Epithelial cell of esophagus (primary cell): ENCODE measurements around the gene KNDC1.

Experiments
- DNase-seq: peaks from one replicate; pipeline ENCODE4 v3.0.0; 2010; ENCODE audit warnings: low read depth
- H3K4me3 ChIP-seq: 2 replicates; pipeline ENCODE4 v1.5.1; 2011; ENCODE audit warnings: mild to moderate bottlenecking, low read length, control low read depth
- TF ChIP-seq, protein P1 (sequence below): IDR thresholded peaks from 2 replicates; pipeline ENCODE4 v1.5.1; 2011; ENCODE audit warnings: low read depth, mild to moderate bottlenecking, low read length, control low read depth, inconsistent platforms; ENCODE audit not compliant: insufficient read depth; ENCODE audit errors: missing control alignments

Gene KNDC1

DNA sequence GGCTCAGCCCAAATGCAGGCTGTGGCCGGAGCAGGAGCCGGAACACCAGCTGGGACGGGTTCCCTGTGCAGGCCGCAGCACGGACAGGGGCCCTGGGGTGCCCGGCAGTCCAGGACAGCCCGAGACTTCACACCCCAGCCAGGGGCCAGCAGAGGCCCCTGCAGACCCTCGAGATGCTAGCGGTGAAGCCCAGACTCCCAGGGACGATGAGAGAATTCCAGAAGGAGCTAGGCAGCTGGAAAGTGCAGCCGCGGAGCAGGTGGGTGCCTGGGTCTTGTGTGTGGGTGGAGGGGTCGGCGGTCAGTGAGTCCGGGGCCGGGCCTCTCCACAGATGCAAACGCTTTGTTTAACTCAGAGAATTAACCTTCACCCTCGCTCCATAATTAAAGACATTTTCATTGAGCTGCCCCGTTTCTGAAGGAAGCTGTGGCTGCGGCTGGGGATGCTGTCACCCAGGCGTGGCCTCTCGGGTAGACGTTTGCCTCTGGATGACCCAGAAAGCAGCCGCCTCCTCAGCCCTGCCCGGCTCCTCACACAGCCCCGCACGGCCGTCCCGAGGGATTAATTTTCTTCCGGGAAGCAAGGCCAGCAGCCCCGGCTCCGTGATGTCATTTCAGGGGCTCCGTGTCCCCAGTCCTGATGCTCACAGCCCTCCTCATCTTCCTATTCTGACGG lies 26.5 kb downstream of the KNDC1 start:
- TF ChIP-seq, protein P1, sequence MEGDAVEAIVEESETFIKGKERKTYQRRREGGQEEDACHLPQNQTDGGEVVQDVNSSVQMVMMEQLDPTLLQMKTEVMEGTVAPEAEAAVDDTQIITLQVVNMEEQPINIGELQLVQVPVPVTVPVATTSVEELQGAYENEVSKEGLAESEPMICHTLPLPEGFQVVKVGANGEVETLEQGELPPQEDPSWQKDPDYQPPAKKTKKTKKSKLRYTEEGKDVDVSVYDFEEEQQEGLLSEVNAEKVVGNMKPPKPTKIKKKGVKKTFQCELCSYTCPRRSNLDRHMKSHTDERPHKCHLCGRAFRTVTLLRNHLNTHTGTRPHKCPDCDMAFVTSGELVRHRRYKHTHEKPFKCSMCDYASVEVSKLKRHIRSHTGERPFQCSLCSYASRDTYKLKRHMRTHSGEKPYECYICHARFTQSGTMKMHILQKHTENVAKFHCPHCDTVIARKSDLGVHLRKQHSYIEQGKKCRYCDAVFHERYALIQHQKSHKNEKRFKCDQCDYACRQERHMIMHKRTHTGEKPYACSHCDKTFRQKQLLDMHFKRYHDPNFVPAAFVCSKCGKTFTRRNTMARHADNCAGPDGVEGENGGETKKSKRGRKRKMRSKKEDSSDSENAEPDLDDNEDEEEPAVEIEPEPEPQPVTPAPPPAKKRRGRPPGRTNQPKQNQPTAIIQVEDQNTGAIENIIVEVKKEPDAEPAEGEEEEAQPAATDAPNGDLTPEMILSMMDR, result no peak
- DNase-seq, result no peak
- H3K4me3 ChIP-seq, result no peak overlapping the region

DNA sequence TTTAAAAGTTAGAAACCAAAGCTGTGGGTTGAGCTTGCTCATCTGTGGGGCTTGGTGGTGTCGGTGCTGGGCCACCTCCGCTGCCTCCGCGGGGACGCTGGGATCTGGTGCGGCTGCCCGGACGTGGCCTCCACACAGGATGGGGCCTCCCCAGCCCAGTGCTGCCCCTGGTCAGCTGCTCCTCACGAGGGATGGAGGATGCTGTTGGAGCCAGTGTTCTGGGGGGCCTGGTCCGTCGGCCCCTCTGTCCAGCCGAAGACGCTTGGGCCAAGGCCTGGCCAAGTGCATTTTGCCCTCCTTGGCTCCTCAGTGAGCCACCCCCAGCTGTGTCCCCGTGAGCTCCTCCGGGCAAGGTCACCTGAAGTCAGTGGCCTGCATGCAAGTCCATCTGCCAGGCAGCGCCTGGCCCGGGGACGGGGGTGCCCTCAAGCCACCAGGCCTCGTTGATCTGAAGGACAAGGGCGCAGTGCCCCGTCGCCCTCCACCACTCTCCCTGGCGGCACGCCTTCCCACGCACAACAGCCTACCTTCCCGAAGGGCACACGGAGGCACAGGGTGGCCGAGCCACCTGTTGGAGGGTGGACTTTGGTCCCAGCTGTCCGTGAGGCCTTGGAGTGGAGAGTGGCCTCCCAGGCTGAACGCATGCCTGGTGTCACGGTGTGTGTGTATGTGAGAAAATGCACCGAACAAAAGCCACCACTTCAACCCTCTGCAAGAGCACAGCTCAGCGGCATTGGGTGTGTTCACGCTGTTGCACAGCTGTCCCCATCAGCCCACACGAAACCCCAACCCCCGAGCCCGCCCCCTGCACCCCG lies 27.3 kb downstream of the KNDC1 start:
- TF ChIP-seq, protein P1, result no peak
- DNase-seq, result no peak
- no peak overlapping the region for H3K4me3 ChIP-seq

DNA sequence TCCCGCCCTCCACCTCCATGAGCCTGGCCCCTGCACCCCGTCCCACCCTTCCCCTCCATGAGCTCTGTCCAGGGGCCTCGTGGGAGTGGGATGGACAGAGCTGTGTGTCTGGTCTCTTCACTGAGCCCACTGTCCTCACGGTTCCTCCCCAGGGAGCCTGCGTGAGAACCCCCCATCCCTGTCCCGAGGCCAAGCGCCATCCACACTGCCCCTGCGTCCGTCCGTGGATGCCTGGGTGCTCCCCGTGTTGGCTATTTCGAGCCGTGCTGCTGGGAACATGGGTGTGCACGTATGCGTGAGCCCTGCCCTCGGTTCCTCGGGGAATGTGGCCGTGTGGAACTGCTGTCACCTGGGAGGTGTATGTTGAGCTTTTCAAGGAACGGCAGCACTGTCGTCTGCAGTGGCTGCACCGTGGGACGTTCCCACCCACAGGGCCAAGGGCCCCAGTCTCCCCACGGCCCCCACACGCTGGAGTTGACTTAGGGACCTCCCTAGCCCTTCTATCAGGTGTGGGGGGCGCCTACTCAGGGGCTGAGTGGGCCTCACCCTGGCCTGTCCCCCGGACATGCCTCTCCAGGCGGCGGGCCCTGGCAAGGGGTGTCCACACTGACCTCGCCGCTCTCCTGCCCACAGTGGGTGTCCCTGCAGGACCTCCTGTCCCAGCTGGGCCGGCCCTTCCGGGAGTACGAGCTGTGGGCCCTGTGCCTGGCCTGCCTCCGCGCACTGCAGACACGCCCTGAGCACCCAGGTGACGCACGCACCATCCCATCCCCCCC lies 28.1 kb downstream of the KNDC1 start:
- DNase-seq, result no peak

DNA sequence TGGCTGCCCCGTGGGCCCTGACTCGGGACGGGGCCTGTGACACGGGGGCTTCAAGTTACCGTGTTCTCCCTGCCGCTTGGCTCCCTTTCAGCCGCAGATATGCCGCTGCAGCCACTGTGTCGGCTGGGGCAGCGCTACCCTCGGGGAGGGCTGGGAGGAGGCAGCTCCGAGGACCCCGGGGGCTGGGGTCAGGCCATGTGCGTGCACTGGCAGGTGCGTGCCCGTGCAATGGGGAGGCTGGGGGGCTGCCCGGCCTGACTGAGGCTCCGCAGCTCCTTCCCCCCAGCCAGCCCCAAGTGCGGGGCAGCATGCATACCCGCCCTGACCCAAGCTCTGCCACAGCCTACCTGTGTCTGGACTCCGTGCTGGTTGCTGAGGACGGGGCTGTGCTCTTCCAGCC lies 29.2 kb downstream of the KNDC1 start:
- H3K4me3 ChIP-seq, result no peak overlapping the region
- no peak for DNase-seq
- TF ChIP-seq, protein P1, result no peak

More for the DNA sequence above, 28.1 kb downstream of the KNDC1 start:
- TF ChIP-seq, protein P1, result no peak
- H3K4me3 ChIP-seq, result no peak overlapping the region

DNA sequence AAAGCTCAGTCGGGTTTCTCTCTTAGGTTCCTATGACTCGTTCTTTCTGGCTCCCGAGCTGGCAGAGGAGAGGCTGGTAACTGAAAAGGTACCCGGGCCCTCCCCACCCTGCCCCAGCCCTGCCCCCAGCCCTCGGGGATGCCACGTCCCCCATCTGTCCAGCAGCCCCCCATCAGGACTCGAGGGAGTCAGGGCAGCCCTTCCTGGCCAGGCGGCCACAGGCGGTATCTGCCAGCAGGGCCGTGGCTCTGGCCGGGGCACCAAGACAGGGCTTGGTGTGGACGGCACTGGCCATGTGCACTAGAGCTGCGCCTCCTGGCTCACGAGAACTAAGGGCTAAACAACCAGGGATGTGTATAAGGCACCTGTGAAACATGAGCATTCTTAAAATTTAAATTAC lies 29.7 kb downstream of the KNDC1 start:
- TF ChIP-seq, protein P1, result no peak

DNA sequence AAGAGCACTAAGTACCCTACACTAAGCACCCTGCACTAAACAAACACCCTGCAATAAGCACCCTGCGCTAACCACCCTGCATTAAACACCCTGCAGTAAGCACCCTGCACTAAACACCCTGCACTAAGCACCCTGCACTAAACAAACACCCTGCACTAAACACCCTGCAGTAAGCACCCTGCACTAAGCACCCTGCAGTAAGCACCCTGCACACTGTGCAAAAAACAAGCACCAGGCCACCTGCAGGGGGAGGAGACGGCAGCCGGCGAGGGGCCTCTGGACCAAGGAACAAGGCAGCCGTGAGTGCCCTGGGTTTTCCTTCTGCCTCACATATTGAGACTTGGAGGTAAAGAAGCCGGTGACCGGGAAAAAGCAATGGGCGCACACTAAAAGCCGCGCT lies 30.2 kb downstream of the KNDC1 start:
- no peak for DNase-seq
- H3K4me3 ChIP-seq, result no peak overlapping the region
- TF ChIP-seq, protein P1, result no peak

More for the DNA sequence above, 29.7 kb downstream of the KNDC1 start:
- no peak for DNase-seq
- H3K4me3 ChIP-seq, result no peak overlapping the region
